ENCODE data around the gene COL4A6. TPM values are rescaled to one million over a fixed set of nuclear protein-coding genes. Genes with fewer than 3 reads are reported as not detected.

The COL4A6 gene
- total and polyA plus RNA-seq, 2 of the 4 experiments (the other 2 are of a cell fraction): 0.36 to 0.74 TPM

GRCh38 chrX:108121291-108121690 lies 316.9 kb downstream of the COL4A6 start (continued):
- no peak for TF ChIP-seq RFX5 (IDR thresholded peaks at IDR 0.05; ENCODE audit: low read depth, low read length)
- TF ChIP-seq USF2 (IDR thresholded peaks at IDR 0.05; ENCODE audit: low read depth, low read length): no peak
- no peak for TF ChIP-seq POLR2A (IDR thresholded peaks at IDR 0.05; ENCODE audit: low read depth, low read length)
- no peak for TF ChIP-seq RCOR1 (IDR thresholded peaks at IDR 0.05; ENCODE audit: insufficient replicate concordance, low read length)
- TF ChIP-seq FOS (IDR thresholded peaks at IDR 0.05; ENCODE audit: low read depth, low read length): no peak
- no peak for TF ChIP-seq RAD21 (IDR thresholded peaks at IDR 0.05; ENCODE audit: low read length)

- H3K18ac ChIP-seq (ENCODE audit: low read depth, low read length): no peak overlapping the region
- H3K4me2 ChIP-seq (ENCODE audit: low read depth, low read length): no peak overlapping the region
- in situ Hi-C loops (cut with MboI; ENCODE audit: low sequenced_read_pairs): no loop called here
- H3K27ac ChIP-seq (ENCODE audit: insufficient read depth, low read length): no peak overlapping the region
- no peak overlapping the region for H4K91ac ChIP-seq (ENCODE audit: insufficient read depth, low read depth, low read length)
- no peaks in the 10 kb centered on the region for H3K9me3 ChIP-seq (ENCODE audit: control insufficient read depth, insufficient read depth, low read length)
- H3K14ac ChIP-seq (replicated peaks; ENCODE audit: low read depth, low read length): no peak overlapping the region
- H4K8ac ChIP-seq (ENCODE audit: low read depth in 2 of 2, low read length in 2 of 2): no peak overlapping the region
- no peak overlapping the region for H2BK5ac ChIP-seq (ENCODE audit: low read depth, low read length, poor library complexity, severe bottlenecking)
- dilution Hi-C loops (cut with HindIII; ENCODE audit: low sequenced_read_pairs, unreplicated experiment): no loop called here
- no CpG with 5 or more reads among the region's 3 CpGs for WGBS, 2 experiments (ENCODE audit: extremely low coverage in 2 of 2, insufficient read length in 1 of 2)
- H2BK120ac ChIP-seq (ENCODE audit: low read depth, low read length): no peak overlapping the region
- no peak overlapping the region for H3K23ac ChIP-seq (ENCODE audit: low read depth, low read length)
- H3K9me1 ChIP-seq (ENCODE audit: insufficient read depth, low read length): 0 out of 2 replicates have a peak, but pooled peaks cover 3% of the 10 kb centered on the region
- BruUV-seq (replicated peaks): no TSS peak
- no peaks in the 10 kb centered on the region for H3K36me3 ChIP-seq (ENCODE audit: control insufficient read depth, insufficient read depth, low read length)
- H2BK15ac ChIP-seq (ENCODE audit: low read depth, low read length): no peak overlapping the region
- TF ChIP-seq RCOR1 (IDR thresholded peaks at IDR 0.05; ENCODE audit: insufficient replicate concordance, low read length) (no peak), CEBPB (IDR thresholded peaks at IDR 0.05; ENCODE audit: low read depth, low read length) (no peak)
- no peak overlapping the region for H2AK9ac ChIP-seq (replicated peaks; ENCODE audit: low read depth, low read length, poor library complexity)
- ChIA-PET CTCF (no interaction called here), POLR2A (ENCODE audit: unreplicated experiment) (no interaction called here)
- H4K20me1 ChIP-seq (ENCODE audit: insufficient read depth, low read length): no peaks in the 10 kb centered on the region
- DNase-seq: peak; percentile 13
- H3K9ac ChIP-seq (ENCODE audit: low read depth, low read length): no peak overlapping the region
- no peak overlapping the region for H3K4ac ChIP-seq (ENCODE audit: low read depth, low read length)
- no peak overlapping the region for H3K56ac ChIP-seq (ENCODE audit: extremely low read depth, insufficient read depth, low read length)
- intact Hi-C loops (cut with micrococcal nuclease): no loop called here
- no peak overlapping the region for H2BK20ac ChIP-seq (ENCODE audit: low read depth, low read length)
- peaks cover 0 to 2% of the 10 kb centered on the region in 2 experiments; a peak in 1 of 4 replicates for H3K79me1 ChIP-seq (ENCODE audit: low read depth in 1 of 2, low read length in 2 of 2)
- no peak overlapping the region for H4K5ac ChIP-seq (ENCODE audit: low read depth, low read length)
- H3K4me1 ChIP-seq (ENCODE audit: control insufficient read depth, insufficient read depth, low read length): peaks cover 8% of the 10 kb centered on the region
- no peak overlapping the region for H3K4me3 ChIP-seq (ENCODE audit: insufficient read depth, low read depth, low read length)
- H2AFZ ChIP-seq (replicated peaks; ENCODE audit: low read length, poor library complexity): no peak overlapping the region
- peaks cover 4% of the 10 kb centered on the region for H3K27me3 ChIP-seq (ENCODE audit: control insufficient read depth, insufficient read depth, low read length)
- peak; percentile 55 for ATAC-seq (ENCODE audit: low read depth)
- no peak overlapping the region for H2AK5ac ChIP-seq (ENCODE audit: low read depth, low read length)
Observed at GRCh38 chrX:108117988-108118387, 320.2 kb downstream of the COL4A6 start.
